Measurements from ENCODE around the gene ST6GALNAC6. TPM values are rescaled to one million over a fixed set of nuclear protein-coding genes. Genes with fewer than 3 reads are reported as not detected.
"Not testable (repeated sequence)": the region's sequence is repeated elsewhere in the genome, so short reads cannot be mapped to it uniquely, and the experiment has no call there.

Gene ST6GALNAC6
- total and polyA plus RNA-seq, 2 of the 8 experiments (the other 6 are each of a cell fraction or from before 2014, with no cell fraction given), result 43.7 to 64.4 TPM

DNA sequence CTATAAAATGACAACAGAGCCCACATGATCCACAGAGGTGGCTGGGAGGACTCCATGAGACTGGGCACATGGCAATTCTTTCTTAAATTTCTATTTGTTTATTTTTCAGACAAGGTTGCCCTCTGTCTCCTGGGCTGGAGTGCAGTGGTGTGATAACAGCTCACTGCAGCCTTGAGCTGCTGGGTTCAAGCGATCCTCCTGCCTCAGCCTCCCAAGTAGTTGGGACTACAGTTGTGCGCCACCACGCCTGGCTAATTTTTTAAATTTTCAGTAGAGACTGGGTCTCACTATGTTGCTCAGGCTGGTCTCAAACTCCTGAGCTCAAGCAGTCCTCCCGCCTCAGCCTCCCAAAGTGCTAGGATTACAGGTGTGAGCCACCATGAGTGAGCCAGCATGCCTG is 53.8 kb downstream of the ST6GALNAC6 start:
- H3K36me3 ChIP-seq (ENCODE audit: control insufficient read depth in 2 of 4, insufficient read depth in 4 of 4, low read length in 3 of 4); H2BK15ac ChIP-seq (ENCODE audit: low read length); H2BK120ac ChIP-seq (replicated peaks; ENCODE audit: low read depth, low read length); H2BK12ac ChIP-seq (ENCODE audit: low read depth, low read length); DNase-seq (ENCODE audit: low read depth in 1 of 2, low spot score in 2 of 2); H3K4me1 ChIP-seq (replicated peaks in 1 of 4; ENCODE audit: control insufficient read depth in 3 of 4, insufficient read depth in 4 of 4, low read length in 3 of 4); FAIRE-seq; H4K20me1 ChIP-seq (replicated peaks in 1 of 2; ENCODE audit: control insufficient read depth in 1 of 2, insufficient read depth in 2 of 2, low read length in 2 of 2); H3K56ac ChIP-seq (replicated peaks; ENCODE audit: insufficient read length, low read depth, low read length); H4K91ac ChIP-seq (replicated peaks; ENCODE audit: insufficient read length, low read length); H3K27me3 ChIP-seq (replicated peaks in 1 of 4; ENCODE audit: control insufficient read depth in 3 of 4, extremely low read depth in 1 of 4, insufficient read depth in 3 of 4, low read length in 3 of 4); H2AK5ac ChIP-seq (ENCODE audit: low read depth, low read length); H2BK20ac ChIP-seq (ENCODE audit: low read length); H3K23me2 ChIP-seq (ENCODE audit: low read depth, low read length); H3K9me3 ChIP-seq (ENCODE audit: insufficient read depth in 2 of 2, low read depth in 1 of 2, low read length in 1 of 2); H3K14ac ChIP-seq (ENCODE audit: insufficient read length); H3K4me2 ChIP-seq (ENCODE audit: insufficient read depth in 1 of 2, low read depth in 2 of 2, low read length in 2 of 2); H3K4ac ChIP-seq (replicated peaks; ENCODE audit: insufficient read length, low read depth, low read length); H3K27ac ChIP-seq (ENCODE audit: low read depth, low read length); H3K23ac ChIP-seq (ENCODE audit: insufficient read length); H3K79me1 ChIP-seq (ENCODE audit: low read depth, low read length); H3K4me3 ChIP-seq (ENCODE audit: extremely low read depth in 1 of 4, insufficient read depth in 2 of 4, low read depth in 3 of 4, low read length in 4 of 4); H2AFZ ChIP-seq (ENCODE audit: low read length); H4K8ac ChIP-seq (ENCODE audit: extremely low read depth, insufficient read depth, low read length); H3K9ac ChIP-seq (replicated peaks in 1 of 4; ENCODE audit: extremely low read depth in 1 of 4, low read depth in 3 of 4, low read length in 3 of 4); H4K5ac ChIP-seq (ENCODE audit: insufficient read length, low read depth, low read length); H3K79me2 ChIP-seq (ENCODE audit: control insufficient read depth in 1 of 2, insufficient read depth in 2 of 2, low read length in 2 of 2): not testable (repeated sequence)
- Histone ChIP-seq H2BK5ac (ENCODE audit: low read depth, low read length) (peak overlapping the region; percentile 80; the same call in 1 of the 2 replicates), H3K18ac (ENCODE audit: extremely low read depth, low read length) (peak overlapping the region; percentile 1; the same call in 1 of the 2 replicates)
- POLR2A ChIA-PET (ENCODE audit: partially characterized antibody), result interaction anchor here (0.7 to 1.8 kb wide), 8 partner anchors 9 to 49 kb away, joined by 3 to 9 read pairs (median 4); partner anchors contain the start of genes ENG and FPGS
- 85% methylated on average over 4 of the region's 4 CpGs; no CpG with 5 or more reads in 1 of the 2 experiments for WGBS, 2 experiments (ENCODE audit: extremely low coverage in 1 of 2, insufficient coverage in 1 of 2, insufficient read length in 1 of 2, insufficient replicate concordance in 2 of 2, low coverage in 1 of 2, low lambda C conversion rate in 2 of 2, missing lambda C conversion rate in 1 of 2)
- CTCF ChIA-PET (ENCODE audit: partially characterized antibody), result interaction anchor here (0.6 to 4.5 kb wide), 11 partner anchors 8 to 341 kb away, joined by 3 to 41 read pairs (median 4); no protein-coding TSS in a partner anchor
